Pancreas (tissue), 10 donors: ENCODE measurements around the gene EGFR. TPM values are rescaled to one million over a fixed set of nuclear protein-coding genes. Genes with fewer than 3 reads are reported as not detected.

ENCODE experiments used
- ATAC-seq, 4 donors: fragments of 200-7000 bp; cut with Tn5 transposase; one replicate each; pipeline versions ENCODE4 v1.8.0 to v1.9.1; 2020; ENCODE audit warnings: mild to moderate bottlenecking in 4 of 4, moderate library complexity in 4 of 4
- DNase-seq, 6 donors: peaks; one replicate each; pipeline ENCODE4 v3.0.0-alpha.2; 2020
- FAIRE-seq: peaks from 2 replicates; lab custom pipeline; 2012; peaks lifted over from hg19 to GRCh38; lab: Jason Lieb, UNC
- H3K27ac ChIP-seq, 4 donors: fragments of 200-600 bp; sonication (generic); 1 replicate in 3 of 4; 2 replicates in 1 of 4; pipeline versions ENCODE4 v1.5.0 to v1.8.0; 2020
- H3K27me3 ChIP-seq, 4 donors: fragments of 200-600 bp; one replicate each; pipeline ENCODE4 v1.8.0; 2021
- H3K36me3 ChIP-seq, 3 donors: fragments of 200-600 bp; sonication (generic) in 1 of 3; one replicate each; pipeline versions ENCODE4 v1.5.0 to v1.8.0; 2020 to 2021
- H3K4me1 ChIP-seq, 3 donors: fragments of 200-600 bp; one replicate each; pipeline ENCODE4 v1.8.0; 2021
- H3K4me3 ChIP-seq, 4 donors: fragments of 200-600 bp; sonication (generic) in 2 of 4; one replicate each; pipeline versions ENCODE4 v1.5.0 to v1.8.0; 2020 to 2021
- H3K9me3 ChIP-seq, 4 donors: fragments of 200-600 bp; one replicate each; pipeline ENCODE4 v1.8.0; 2021
- WGBS, 2 donors: extraction: QIAGEN DNeasy Blood & Tissue Kit; methylation state at CpG; one replicate each; pipeline ENCODE4 v1.1.7; 2013; 5-methylcytosine and 5-hydroxymethylcytosine counted together
- intact Hi-C, 3 donors: fragments of 100-400 bp; cut with DNase I; formaldehyde crosslinking; loops; one replicate each; pipeline versions ENCODE4 v1.11.1 to v1.14.2; 2022
- polyA plus RNA-seq, 2 donors: library from polyadenylated mRNA; stranded (reverse); fragments of 200-250 nt; gene quantifications; one replicate each; pipeline ENCODE4 v1.2.3, GENCODE V29; 2013
- total RNA-seq, 6 donors: library from RNA; stranded (reverse); fragmentation: NEBNext Ultra II Directional in 4 of 6; extraction: Animal tissue kit (Norgen Biotek cat#: 25700) in 4 of 6; gene quantifications; one replicate each; pipeline versions ENCODE4 v1.2.1 to v1.2.4, GENCODE V29; 2021 to 2023
- TF ChIP-seq, protein P1 (sequence below), 4 donors: fragments of 200-600 bp; sonication (generic) in 3 of 4; IDR thresholded peaks; one replicate each; pipeline versions ENCODE4 v1.5.0 to v1.8.0; 2021; ENCODE audit warnings: antibody characterized with exemption in 4 of 4
- donor health status: healthy with polysubstance abuse.
- donor health status: DM: no; HTN: no; CAD: no; lungs with moderate emphysema.
- donor health status: DM: no; HTN: no; CAD: no.
- donor health status: control.
- donor health status: control.
- donor health status: Bipolar disorder and iron deficiency.
- donor health status: DM: yes; HTN: yes; CAD: no.
- donor health status: DM: no; HTN: no; CAD: no.
- donor health status: DM: no; HTN: no; CAD: no.
- donor health status: DM: yes; HTN: yes; CAD: no.

EGFR gene
- total and polyA plus RNA-seq, 8 donors: 5.5 to 38.8 (median 30.3) TPM

DNA sequence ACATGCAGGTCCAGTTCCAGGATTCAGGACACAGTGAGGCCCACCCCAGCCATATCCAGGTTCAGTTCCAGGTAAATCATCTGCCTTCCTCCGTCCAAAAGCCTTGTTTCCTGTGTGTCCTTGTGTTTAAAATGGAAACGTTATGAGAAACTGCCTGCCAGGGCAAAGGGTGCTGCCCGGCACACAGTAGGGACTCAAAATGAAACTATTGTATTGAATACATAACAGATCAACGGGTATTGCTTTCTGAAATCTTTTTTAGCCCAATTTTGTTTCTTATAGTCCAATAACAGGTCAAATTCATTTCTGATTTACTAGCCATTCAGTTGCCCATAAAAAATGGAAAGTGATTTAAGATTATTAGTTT, 115.5 kb downstream of the EGFR start:
- no peaks in the 10 kb centered on the region for H3K27me3 ChIP-seq
- H3K4me3 ChIP-seq: no peak overlapping the region
- no peak for ATAC-seq
- WGBS, 2 donors: 85 to 92% methylated on average over 4 of the region's 4 CpGs
- intact Hi-C loops: no loop called here
- FAIRE-seq: no peak
- no peak for DNase-seq
- no peaks in the 10 kb centered on the region for H3K9me3 ChIP-seq
- H3K4me1 ChIP-seq: peaks cover 0 to 2% (median 0%) of the 10 kb centered on the region in 3 donors
- H3K27ac ChIP-seq: no peak overlapping the region
- TF ChIP-seq, protein P1, sequence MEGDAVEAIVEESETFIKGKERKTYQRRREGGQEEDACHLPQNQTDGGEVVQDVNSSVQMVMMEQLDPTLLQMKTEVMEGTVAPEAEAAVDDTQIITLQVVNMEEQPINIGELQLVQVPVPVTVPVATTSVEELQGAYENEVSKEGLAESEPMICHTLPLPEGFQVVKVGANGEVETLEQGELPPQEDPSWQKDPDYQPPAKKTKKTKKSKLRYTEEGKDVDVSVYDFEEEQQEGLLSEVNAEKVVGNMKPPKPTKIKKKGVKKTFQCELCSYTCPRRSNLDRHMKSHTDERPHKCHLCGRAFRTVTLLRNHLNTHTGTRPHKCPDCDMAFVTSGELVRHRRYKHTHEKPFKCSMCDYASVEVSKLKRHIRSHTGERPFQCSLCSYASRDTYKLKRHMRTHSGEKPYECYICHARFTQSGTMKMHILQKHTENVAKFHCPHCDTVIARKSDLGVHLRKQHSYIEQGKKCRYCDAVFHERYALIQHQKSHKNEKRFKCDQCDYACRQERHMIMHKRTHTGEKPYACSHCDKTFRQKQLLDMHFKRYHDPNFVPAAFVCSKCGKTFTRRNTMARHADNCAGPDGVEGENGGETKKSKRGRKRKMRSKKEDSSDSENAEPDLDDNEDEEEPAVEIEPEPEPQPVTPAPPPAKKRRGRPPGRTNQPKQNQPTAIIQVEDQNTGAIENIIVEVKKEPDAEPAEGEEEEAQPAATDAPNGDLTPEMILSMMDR (IDR thresholded peaks at IDR 0.05): no peak
- H3K36me3 ChIP-seq: no peaks in the 10 kb centered on the region

GRCh38 chr7:55134786-55135185, 116.0 kb downstream of the EGFR start:
- H3K4me1 ChIP-seq: no peaks in the 10 kb centered on the region
- intact Hi-C loops: no loop called here
- FAIRE-seq: no peak
- DNase-seq: no peak
- H3K4me3 ChIP-seq: no peak overlapping the region
- no peak for ATAC-seq
- TF ChIP-seq, protein P1 (IDR thresholded peaks at IDR 0.05): no peak
- no peaks in the 10 kb centered on the region for H3K27me3 ChIP-seq
- 93 to 95% methylated on average over 2 of the region's 2 CpGs for WGBS, 2 donors
- no peaks in the 10 kb centered on the region for H3K36me3 ChIP-seq
- no peaks in the 10 kb centered on the region for H3K9me3 ChIP-seq
- no peak overlapping the region for H3K27ac ChIP-seq

DNA sequence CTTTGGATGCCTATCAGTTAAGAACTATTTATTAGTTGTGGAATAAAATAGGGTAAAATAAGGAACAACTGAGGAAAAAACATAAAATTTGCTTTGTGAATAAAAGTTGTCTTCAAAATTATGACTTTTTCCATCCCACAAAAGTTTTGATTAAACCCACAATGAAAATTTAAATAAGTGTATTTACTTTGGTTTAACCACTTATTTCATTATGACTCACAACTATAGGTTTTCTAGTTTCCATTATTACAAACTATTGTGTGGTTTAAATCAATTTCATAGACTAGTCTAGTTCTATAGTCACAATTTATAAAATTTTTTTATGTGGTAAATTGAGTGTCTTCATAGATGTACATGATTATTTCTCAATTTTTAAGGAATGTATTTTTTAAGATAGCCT, 116.6 kb downstream of the EGFR start:
- no peak for FAIRE-seq
- Histone ChIP-seq H3K4me3 (no peak overlapping the region), H3K9me3 (no peaks in the 10 kb centered on the region), H3K36me3 (no peaks in the 10 kb centered on the region), H3K27me3 (no peaks in the 10 kb centered on the region), H3K4me1 (no peaks in the 10 kb centered on the region), H3K27ac (no peak overlapping the region)
- ATAC-seq: no peak
- TF ChIP-seq, protein P1 (IDR thresholded peaks at IDR 0.05): no peak
- no peak for DNase-seq
- intact Hi-C loops: no loop called here

- no peak for FAIRE-seq
- TF ChIP-seq, protein P1 (IDR thresholded peaks at IDR 0.05): no peak
- Histone ChIP-seq H3K9me3 (no peaks in the 10 kb centered on the region), H3K27ac (no peak overlapping the region), H3K4me1 (no peaks in the 10 kb centered on the region), H3K4me3 (no peak overlapping the region), H3K27me3 (no peaks in the 10 kb centered on the region), H3K36me3 (peaks cover 0 to 12% (median 6%) of the 10 kb centered on the region in 3 donors)
- DNase-seq: no peak
- no peak for ATAC-seq
- WGBS, 2 donors: 96 to 99% methylated on average over 2 of the region's 2 CpGs
- intact Hi-C loops: no loop called here
Observed at GRCh38 chr7:55138663-55139062, 119.8 kb downstream of the EGFR start.

DNA sequence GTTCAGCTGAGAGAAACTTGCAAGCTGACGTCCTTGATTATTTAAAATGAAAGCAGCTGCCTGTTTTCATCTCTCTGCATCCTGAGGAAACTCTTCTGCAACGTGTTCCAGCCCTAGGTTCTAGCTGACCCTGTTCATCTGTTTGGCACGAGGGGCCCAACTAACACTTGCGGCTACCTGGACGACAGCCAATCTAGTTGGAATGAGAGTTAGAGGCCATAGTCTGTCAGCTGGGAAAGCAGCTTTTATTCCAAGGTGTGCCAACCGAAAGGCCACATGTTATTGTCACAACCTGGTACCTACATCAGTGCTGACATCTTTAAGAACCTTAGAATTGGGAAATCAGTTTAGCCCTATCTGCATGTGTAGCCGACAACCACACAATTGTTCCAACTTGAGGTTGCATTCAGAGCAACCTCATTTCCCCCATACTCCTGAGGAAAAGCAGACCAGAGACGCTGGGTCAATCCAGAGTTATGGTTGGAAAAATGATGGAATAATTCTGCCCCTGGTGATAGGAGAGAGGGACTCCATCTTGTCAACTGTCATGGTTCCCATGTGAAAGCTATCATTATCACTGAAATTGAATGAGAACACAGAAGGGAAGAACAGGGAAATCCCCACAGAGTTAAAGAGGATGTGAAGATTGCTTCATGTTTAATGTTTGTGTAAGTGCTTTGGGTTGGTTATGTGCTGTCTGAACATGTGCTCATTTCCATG, 121.6 kb downstream of the EGFR start:
- no peak overlapping the region for H3K4me3 ChIP-seq
- peaks cover 0 to 22% (median 6%) of the 10 kb centered on the region in 3 donors for H3K36me3 ChIP-seq
- FAIRE-seq (no peak), DNase-seq (no peak), ATAC-seq (peak in 3 of 4 donors; percentile 42 to 49 (median 48))
- H3K4me1 ChIP-seq: no peaks in the 10 kb centered on the region
- no peak overlapping the region for H3K27ac ChIP-seq
- H3K27me3 ChIP-seq: no peaks in the 10 kb centered on the region
- WGBS, 2 donors: 34 to 42% methylated on average over 8 of the region's 8 CpGs
- TF ChIP-seq, protein P1 (IDR thresholded peaks at IDR 0.05): no peak
- H3K9me3 ChIP-seq: no peaks in the 10 kb centered on the region
- intact Hi-C loops: loop anchor here in 1 of 3 donors (10.0 kb wide), 1 partner anchor 126 kb away; the partner anchor contains the start of gene EGFR
